ENCODE results near the gene RIMBP3C.
A peak's percentile ranks its signal among the peaks of the same experiment; 100 is the strongest.
"Not testable (repeated sequence)": the region's sequence is repeated elsewhere in the genome, so short reads cannot be mapped to it uniquely, and the experiment has no call there.

Gene RIMBP3C

DNA sequence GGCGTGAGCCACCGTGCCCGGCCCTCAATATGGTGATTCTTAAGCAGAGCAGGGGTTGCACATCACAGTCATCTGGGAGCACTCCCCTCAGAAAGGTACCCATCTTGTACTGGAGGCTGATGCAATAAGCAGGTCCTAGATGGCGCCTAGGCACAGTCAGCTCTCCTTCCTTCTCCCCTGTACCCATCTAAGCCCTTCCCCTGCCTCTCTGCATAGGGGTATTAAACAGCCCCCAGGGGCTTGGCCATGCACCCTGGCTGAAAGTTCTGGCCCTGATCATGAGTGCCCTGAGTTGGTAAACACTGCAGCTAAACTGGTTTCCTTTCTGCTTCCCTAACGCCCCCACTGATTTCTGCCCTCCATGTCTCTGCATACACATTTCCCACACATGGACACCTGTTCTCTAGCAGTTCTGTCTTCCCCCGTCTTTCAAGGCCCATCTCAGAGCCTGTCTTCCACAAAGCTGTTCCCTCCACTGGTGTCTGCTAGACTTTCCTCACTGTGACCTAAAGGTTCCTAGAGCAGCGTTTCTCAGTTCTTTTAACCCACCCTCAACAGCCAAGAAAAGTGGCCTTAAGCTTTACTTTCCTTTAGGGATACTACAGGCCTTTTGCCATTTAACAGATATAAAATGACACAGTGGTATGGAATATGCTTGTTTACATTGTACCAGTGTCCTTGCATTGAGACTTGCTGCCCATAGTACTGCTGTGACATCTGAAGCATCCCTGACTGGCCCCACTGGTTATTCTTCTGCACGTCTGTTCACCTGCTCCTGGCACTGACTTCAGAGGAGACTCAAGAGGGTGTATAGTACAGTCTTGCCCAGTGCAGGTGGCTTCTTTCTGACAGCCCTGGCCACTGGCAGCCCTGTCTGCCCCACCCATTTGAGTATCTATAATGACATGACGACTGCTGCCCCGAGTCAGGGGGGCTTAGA lies 31.8 kb upstream of the RIMBP3C start:
- H3K27ac ChIP-seq: peak overlapping the region; percentile 56
- CTCF ChIA-PET: no interaction called here
- TF ChIP-seq, protein P1, sequence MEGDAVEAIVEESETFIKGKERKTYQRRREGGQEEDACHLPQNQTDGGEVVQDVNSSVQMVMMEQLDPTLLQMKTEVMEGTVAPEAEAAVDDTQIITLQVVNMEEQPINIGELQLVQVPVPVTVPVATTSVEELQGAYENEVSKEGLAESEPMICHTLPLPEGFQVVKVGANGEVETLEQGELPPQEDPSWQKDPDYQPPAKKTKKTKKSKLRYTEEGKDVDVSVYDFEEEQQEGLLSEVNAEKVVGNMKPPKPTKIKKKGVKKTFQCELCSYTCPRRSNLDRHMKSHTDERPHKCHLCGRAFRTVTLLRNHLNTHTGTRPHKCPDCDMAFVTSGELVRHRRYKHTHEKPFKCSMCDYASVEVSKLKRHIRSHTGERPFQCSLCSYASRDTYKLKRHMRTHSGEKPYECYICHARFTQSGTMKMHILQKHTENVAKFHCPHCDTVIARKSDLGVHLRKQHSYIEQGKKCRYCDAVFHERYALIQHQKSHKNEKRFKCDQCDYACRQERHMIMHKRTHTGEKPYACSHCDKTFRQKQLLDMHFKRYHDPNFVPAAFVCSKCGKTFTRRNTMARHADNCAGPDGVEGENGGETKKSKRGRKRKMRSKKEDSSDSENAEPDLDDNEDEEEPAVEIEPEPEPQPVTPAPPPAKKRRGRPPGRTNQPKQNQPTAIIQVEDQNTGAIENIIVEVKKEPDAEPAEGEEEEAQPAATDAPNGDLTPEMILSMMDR (conservative IDR thresholded peaks at IDR 0.05; ENCODE audit: low read depth): no peak
- POLR2A ChIA-PET (ENCODE audit: low non-redundant PET): no interaction called here
- no peak for DNase-seq (ENCODE audit: low spot score)

DNA sequence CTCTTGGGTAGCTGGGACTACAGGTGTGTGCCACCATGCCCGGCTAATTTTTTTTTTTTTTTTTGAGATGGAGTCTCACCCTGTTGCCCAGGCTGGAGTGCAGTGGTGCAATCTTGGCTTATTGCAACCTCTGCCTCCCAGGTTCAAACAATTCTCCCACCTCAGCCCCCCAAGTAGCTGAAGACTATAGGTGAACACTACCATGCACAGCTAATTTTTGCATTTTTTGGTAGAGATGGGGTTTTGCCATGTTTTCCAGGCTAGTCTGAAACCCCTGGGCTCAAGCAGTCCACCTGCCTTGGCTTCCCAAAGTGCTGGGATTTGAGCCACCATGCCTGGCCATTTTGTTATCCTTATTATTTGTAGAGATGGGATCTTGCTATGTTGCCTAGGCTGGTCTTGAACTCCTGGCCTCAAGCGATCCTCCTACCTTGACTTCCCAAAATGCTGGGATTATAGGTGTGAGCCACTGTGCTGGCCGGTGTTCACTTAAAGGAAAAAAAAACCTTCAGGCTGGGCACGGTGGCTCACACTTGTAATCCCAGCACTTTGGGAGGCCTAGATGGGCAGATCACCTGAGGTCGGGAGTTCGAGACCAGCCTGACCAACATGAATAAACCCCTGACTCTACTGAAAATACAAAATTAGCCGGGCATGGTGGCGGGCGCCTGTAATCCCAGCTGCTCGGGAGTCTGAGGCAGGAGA lies 29.9 kb upstream of the RIMBP3C start:
- CTCF ChIA-PET; DNase-seq (ENCODE audit: low spot score); H3K27ac ChIP-seq: not testable (repeated sequence)
- POLR2A ChIA-PET (ENCODE audit: low non-redundant PET): interaction anchor here (0.6 kb wide), 1 partner anchor 77 kb away, joined by 3 read pairs; no protein-coding TSS in a partner anchor

DNA sequence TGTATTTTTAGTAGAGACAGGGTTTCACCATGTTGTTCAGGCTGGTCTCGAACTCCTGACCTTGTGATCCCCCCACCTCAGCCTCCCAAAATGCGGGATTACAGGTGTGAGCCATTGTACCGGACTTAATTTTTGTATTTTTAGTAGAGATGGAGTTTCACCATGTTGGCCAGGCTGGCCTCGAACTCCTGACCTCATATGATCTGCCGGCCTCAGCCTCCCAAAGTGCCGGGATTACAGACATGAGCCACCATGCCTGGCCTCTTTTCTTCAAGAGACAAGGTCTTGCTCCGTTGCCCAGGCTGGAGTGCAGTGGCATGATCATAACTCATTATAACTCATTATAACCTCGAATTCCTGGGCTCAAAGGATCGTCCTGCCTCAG lies 29.4 kb upstream of the RIMBP3C start:
- POLR2A ChIA-PET (ENCODE audit: low non-redundant PET); DNase-seq (ENCODE audit: low spot score); CTCF ChIA-PET; H3K27ac ChIP-seq: not testable (repeated sequence)

DNA sequence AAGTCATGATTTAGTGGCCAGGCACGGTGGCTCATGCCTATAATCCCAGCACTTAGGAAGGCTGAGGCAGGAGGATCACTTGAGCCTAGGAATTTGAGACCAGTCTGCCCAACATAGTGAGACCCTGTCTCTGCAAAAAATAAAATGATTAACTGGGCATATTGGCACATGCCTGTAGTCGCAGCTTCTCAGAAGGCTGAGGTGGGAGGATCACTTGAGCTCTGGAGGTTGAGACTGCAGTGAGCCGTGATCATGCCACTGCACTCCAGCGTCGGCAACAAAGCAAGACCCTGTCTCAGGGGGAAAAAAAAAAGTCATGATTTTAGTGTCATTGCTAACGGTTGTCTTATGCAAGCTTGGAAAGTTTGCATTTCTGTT lies 28.2 kb upstream of the RIMBP3C start:
- POLR2A ChIA-PET (ENCODE audit: low non-redundant PET): no interaction called here
- TF ChIP-seq, protein P1 (conservative IDR thresholded peaks at IDR 0.05; ENCODE audit: low read depth): no peak
- CTCF ChIA-PET: no interaction called here
- H3K27ac ChIP-seq: no peak overlapping the region
- no peak for DNase-seq (ENCODE audit: low spot score)

- CTCF ChIA-PET: interaction anchor here (0.6 kb wide), 1 partner anchor 28 kb away, joined by 3 read pairs; no protein-coding TSS in a partner anchor
- POLR2A ChIA-PET (ENCODE audit: low non-redundant PET): interaction anchor here (0.6 kb wide), 2 partner anchors 57 to 71 kb away, joined by 8 to 9 read pairs; no protein-coding TSS in a partner anchor
These were observed 22.7 kb upstream of the RIMBP3C start for GRCh38 chr22:21573750-21574494.

GRCh38 chr22:21573293-21573734 lies 22.1 kb upstream of the RIMBP3C start:
- TF ChIP-seq, protein P1 (conservative IDR thresholded peaks at IDR 0.05; ENCODE audit: low read depth): no peak
- DNase-seq (ENCODE audit: low spot score): no peak
- H3K27ac ChIP-seq: peak overlapping the region; percentile 35
- CTCF ChIA-PET: no interaction called here
- POLR2A ChIA-PET (ENCODE audit: low non-redundant PET): interaction anchor here (0.6 kb wide), 2 partner anchors 57 to 71 kb away, joined by 8 to 9 read pairs; no protein-coding TSS in a partner anchor

More at GRCh38 chr22:21573750-21574494, 22.7 kb upstream of the RIMBP3C start:
- DNase-seq (ENCODE audit: low spot score): no peak
- peak overlapping the region; percentile 62 for H3K27ac ChIP-seq
- TF ChIP-seq, protein P1 (conservative IDR thresholded peaks at IDR 0.05; ENCODE audit: low read depth): no peak

DNA sequence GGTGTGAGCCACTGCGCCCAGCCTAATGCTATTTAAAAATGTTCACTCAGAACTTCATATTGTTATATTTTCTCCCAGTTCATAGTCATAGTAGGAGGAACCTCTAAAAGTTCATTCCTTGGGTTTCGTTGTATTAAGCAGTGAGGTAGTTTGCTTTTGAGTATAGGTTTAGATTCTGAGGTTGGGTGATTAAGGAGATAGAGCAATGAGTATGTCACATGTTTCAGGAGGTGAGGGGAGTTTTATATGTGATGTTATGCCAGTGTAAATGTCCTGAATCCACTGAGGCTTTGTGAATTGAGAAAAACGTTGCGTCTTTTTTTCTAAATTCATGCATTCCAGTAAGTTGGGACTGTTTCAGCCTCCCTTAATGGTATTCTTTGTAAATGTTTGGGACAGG lies 20.4 kb upstream of the RIMBP3C start:
- POLR2A ChIA-PET (ENCODE audit: low non-redundant PET): no interaction called here
- TF ChIP-seq, protein P1 (conservative IDR thresholded peaks at IDR 0.05; ENCODE audit: low read depth): no peak
- CTCF ChIA-PET: no interaction called here
- DNase-seq (ENCODE audit: low spot score): no peak
- H3K27ac ChIP-seq: no peak overlapping the region

Measured in RWPE1 (cell line).